ENCODE results near the gene QPRT.

The QPRT gene

GRCh38 chr16:29743827-29744531 is 65.0 kb downstream of the QPRT start:
- ChIA-PET CTCF (interaction anchor here (1.6 kb wide), 1 partner anchor 14 kb away, joined by 8 read pairs; no protein-coding TSS in a partner anchor), POLR2A (interaction anchor here (0.7 kb wide), 1 partner anchor 65 kb away, joined by 3 read pairs; no protein-coding TSS in a partner anchor)
- H3K9me3 ChIP-seq (ENCODE audit: control insufficient read depth, insufficient read depth, low read depth, low read length) = no peaks in the 10 kb centered on the region
- H3K4me3 ChIP-seq (ENCODE audit: low read depth, low read length) = no peak overlapping the region
- no peak for TF ChIP-seq ZNF777 (tag by site-specific recombination; IDR thresholded peaks at IDR 0.05; ENCODE audit: borderline replicate concordance)
- no peak for TF ChIP-seq ZNF274 (IDR thresholded peaks at IDR 0.05; ENCODE audit: low read length)
- TF ChIP-seq ZNF274 (tag by site-specific recombination; IDR thresholded peaks at IDR 0.05; ENCODE audit: borderline replicate concordance) = no peak
- TF ChIP-seq ZNF654 (tag by site-specific recombination; IDR thresholded peaks at IDR 0.05; ENCODE audit: low read depth) = no peak
- TF ChIP-seq ZNF776 (tag by site-specific recombination; IDR thresholded peaks at IDR 0.05; ENCODE audit: borderline replicate concordance) = no peak
- TF ChIP-seq ZNF155 (tag by site-specific recombination; IDR thresholded peaks at IDR 0.05) = no peak
- no peak for TF ChIP-seq PRDM2 (tag by site-specific recombination; IDR thresholded peaks at IDR 0.05; ENCODE audit: borderline replicate concordance)
- TF ChIP-seq TRIM28 (IDR thresholded peaks at IDR 0.05; ENCODE audit: borderline replicate concordance, low read length) = no peak
- no peak for TF ChIP-seq ZNF311 (tag by site-specific recombination; IDR thresholded peaks at IDR 0.05; ENCODE audit: borderline replicate concordance)
- no peak for TF ChIP-seq HIC1 (tag by site-specific recombination; IDR thresholded peaks at IDR 0.05)
- TF ChIP-seq ZBTB26 (tag by site-specific recombination; optimal IDR thresholded peaks at IDR 0.05) = no peak
- no peak for TF ChIP-seq ZNF645 (tag by site-specific recombination; IDR thresholded peaks at IDR 0.05)
- no peak overlapping the region for H3K27ac ChIP-seq (ENCODE audit: extremely low read depth, low read depth, low read length)
- no peaks in the 10 kb centered on the region for H3K4me1 ChIP-seq (ENCODE audit: control insufficient read depth, insufficient read depth, low read length)
- H3K36me3 ChIP-seq (ENCODE audit: control insufficient read depth in 2 of 2, insufficient read depth in 1 of 2, low read length in 2 of 2) = no peaks in the 10 kb centered on the region

GRCh38 chr16:29744541-29745101 is 65.6 kb downstream of the QPRT start:
- no peaks in the 10 kb centered on the region for H3K9me3 ChIP-seq (ENCODE audit: control insufficient read depth, insufficient read depth, low read depth, low read length)
- ChIA-PET POLR2A (no interaction called here), CTCF (no interaction called here)
- H3K27ac ChIP-seq (ENCODE audit: extremely low read depth, low read depth, low read length) = no peak overlapping the region
- no peak overlapping the region for H3K4me3 ChIP-seq (ENCODE audit: low read depth, low read length)
- no peaks in the 10 kb centered on the region for H3K36me3 ChIP-seq (ENCODE audit: control insufficient read depth in 2 of 2, insufficient read depth in 1 of 2, low read length in 2 of 2)
- no peaks in the 10 kb centered on the region for H3K4me1 ChIP-seq (ENCODE audit: control insufficient read depth, insufficient read depth, low read length)
- no peak for TF ChIP-seq ZNF19 (tag by site-specific recombination; IDR thresholded peaks at IDR 0.05; ENCODE audit: low read depth)
- no peak for TF ChIP-seq ZNF518A (tag by site-specific recombination; conservative IDR thresholded peaks at IDR 0.05; ENCODE audit: low read depth)
- no peak for TF ChIP-seq ZBTB21 (tag by site-specific recombination; IDR thresholded peaks at IDR 0.05)
- TF ChIP-seq ZNF561 (tag by site-specific recombination; IDR thresholded peaks at IDR 0.05; ENCODE audit: borderline replicate concordance) = no peak
